MCF 10A (cell line): ENCODE measurements around the gene PNPO. TPM values are rescaled to one million over a fixed set of nuclear protein-coding genes. Genes with fewer than 3 reads are reported as not detected.
"Not testable (repeated sequence)": the region's sequence is repeated elsewhere in the genome, so short reads cannot be mapped to it uniquely, and the experiment has no call there.

Source experiments
- BruUV-seq: library from RNA; stranded (reverse); fragments of 400-500 nt; replicated peaks from 2 replicates; lab custom pipeline; 2021; lab: Mats Ljungman, UMichigan
- CTCF ChIA-PET: fragments of 300-600 bp; sonication (Branson Sonifier 250); formaldehyde crosslinking; extraction: SDS; loops from one replicate; lab custom pipeline; 2021; ENCODE audit warnings: antibody characterized with exemption, inconsistent platforms; lab: Yijun Ruan, JAX
- POLR2A ChIA-PET: fragments of 300-600, 350-650 bp; sonication (Branson Sonifier 250); formaldehyde crosslinking; extraction: SDS; loops from one replicate; lab custom pipeline; 2020; ENCODE audit warnings: antibody characterized with exemption, inconsistent platforms; lab: Yijun Ruan, JAX
- DNase-seq: peaks from one replicate; pipeline ENCODE4 v3.0.0-alpha.2; 2018; ENCODE audit not compliant: unreplicated experiment
- H3K27ac Mint-ChIP-seq: one replicate; pipeline ENCODE4 v1.8.0; 2022; ENCODE audit warnings: mild to moderate bottlenecking, low read depth, mixed read lengths; ENCODE audit not compliant: unreplicated experiment
- H3K27me3 Mint-ChIP-seq: one replicate; pipeline ENCODE4 v1.8.0; 2022; ENCODE audit warnings: mixed read lengths; ENCODE audit not compliant: insufficient read depth, unreplicated experiment
- H3K36me3 Mint-ChIP-seq: one replicate; pipeline ENCODE4 v1.8.0; 2022; ENCODE audit warnings: mild to moderate bottlenecking, moderate library complexity, mixed read lengths; ENCODE audit not compliant: insufficient read depth, unreplicated experiment
- H3K4me1 Mint-ChIP-seq: one replicate; pipeline ENCODE4 v1.8.0; 2022; ENCODE audit warnings: mixed read lengths; ENCODE audit not compliant: insufficient read depth, unreplicated experiment
- H3K4me3 Mint-ChIP-seq: one replicate; pipeline ENCODE4 v1.8.0; 2022; ENCODE audit warnings: mild to moderate bottlenecking, moderate library complexity, mixed read lengths; ENCODE audit not compliant: unreplicated experiment
- H3K9me3 Mint-ChIP-seq: one replicate; pipeline ENCODE4 v1.8.0; 2022; ENCODE audit warnings: mixed read lengths; ENCODE audit not compliant: unreplicated experiment
- CTCF ChIP-seq: fragments of 200-600 bp; IDR thresholded peaks from one replicate; pipeline ENCODE4 v1.8.0; 2022; ENCODE audit warnings: antibody characterized with exemption, mild to moderate bottlenecking; ENCODE audit not compliant: unreplicated experiment
- intact Hi-C: fragments of 100-400 bp; cut with micrococcal nuclease; formaldehyde crosslinking; loops from 2 replicates; pipeline ENCODE4 v1.14.1; 2022
- total RNA-seq: library from RNA; stranded (reverse); gene quantifications from 2 replicates; pipeline ENCODE4 v1.2.3, GENCODE V29; 2022

PNPO gene
- total RNA-seq, 1 experiment from 2014 or later, result 58.4 TPM

GRCh38 chr17:47983492-47984223 lies 42.3 kb downstream of the PNPO start:
- no TSS peak for BruUV-seq
- no peaks in the 10 kb centered on the region for H3K4me1 Mint-ChIP-seq
- TF ChIP-seq CTCF, result no peak
- no peak overlapping the region for H3K4me3 Mint-ChIP-seq
- intact Hi-C loops, result no loop called here
- ChIA-PET CTCF (interaction anchor here (0.7 to 1.1 kb wide), 3 partner anchors 32 to 190 kb away, joined by 3 to 5 read pairs (median 3); no protein-coding TSS in a partner anchor), POLR2A (interaction anchor here (0.6 kb wide), 1 partner anchor 9 kb away, joined by 3 read pairs; no protein-coding TSS in a partner anchor)
- H3K27me3 Mint-ChIP-seq, result no peaks in the 10 kb centered on the region
- DNase-seq, result no peak
- peaks cover 42% of the 10 kb centered on the region for H3K36me3 Mint-ChIP-seq
- no peak overlapping the region for H3K27ac Mint-ChIP-seq
- H3K9me3 Mint-ChIP-seq, result no peaks in the 10 kb centered on the region

GRCh38 chr17:47986520-47986919 lies 45.1 kb downstream of the PNPO start:
- intact Hi-C loops, result no loop called here
- CTCF ChIA-PET, result interaction anchor here (0.6 to 0.7 kb wide), 3 partner anchors 37 to 709 kb away, joined by 3 to 4 read pairs (median 3); no protein-coding TSS in a partner anchor
- H3K36me3 Mint-ChIP-seq, result peaks cover 23% of the 10 kb centered on the region
- POLR2A ChIA-PET, result interaction anchor here (0.5 kb wide), 1 partner anchor 79 kb away, joined by 4 read pairs; no protein-coding TSS in a partner anchor
- no TSS peak for BruUV-seq
- H3K27me3 Mint-ChIP-seq, result no peaks in the 10 kb centered on the region
- H3K27ac Mint-ChIP-seq, result no peak overlapping the region
- no peak for TF ChIP-seq CTCF
- H3K9me3 Mint-ChIP-seq, result no peaks in the 10 kb centered on the region
- H3K4me1 Mint-ChIP-seq, result no peaks in the 10 kb centered on the region
- no peak overlapping the region for H3K4me3 Mint-ChIP-seq
- no peak for DNase-seq

GRCh38 chr17:47987240-47987835 lies 46.0 kb downstream of the PNPO start:
- intact Hi-C loops, result no loop called here
- no peak for DNase-seq
- TF ChIP-seq CTCF, result no peak
- POLR2A ChIA-PET, result no interaction called here
- Mint-ChIP-seq H3K9me3 (no peaks in the 10 kb centered on the region), H3K4me1 (no peaks in the 10 kb centered on the region), H3K27me3 (no peaks in the 10 kb centered on the region), H3K36me3 (peaks cover 23% of the 10 kb centered on the region), H3K27ac (no peak overlapping the region), H3K4me3 (no peak overlapping the region)
- CTCF ChIA-PET, result interaction anchor here (0.5 to 0.7 kb wide), 4 partner anchors 38 to 791 kb away, joined by 3 to 4 read pairs (median 3); no protein-coding TSS in a partner anchor
- BruUV-seq, result no TSS peak

GRCh38 chr17:47988445-47988844 lies 47.1 kb downstream of the PNPO start:
- H3K9me3 Mint-ChIP-seq, H3K4me1 Mint-ChIP-seq, H3K4me3 Mint-ChIP-seq, BruUV-seq, H3K27me3 Mint-ChIP-seq, DNase-seq, intact Hi-C loops, H3K27ac Mint-ChIP-seq: not testable (repeated sequence)
- H3K36me3 Mint-ChIP-seq, result peaks cover 14% of the 10 kb centered on the region
- POLR2A ChIA-PET, result interaction anchor here (1.0 kb wide), 1 partner anchor 12 kb away, joined by 3 read pairs; no protein-coding TSS in a partner anchor
- CTCF ChIA-PET, result interaction anchor here (3.3 kb wide), 1 partner anchor 10 kb away, joined by 12 read pairs; no protein-coding TSS in a partner anchor
